HG02571 (cell line): Measurements from ENCODE around the gene XRCC1.
"Not testable (repeated sequence)": the region's sequence is repeated elsewhere in the genome, so short reads cannot be mapped to it uniquely, and the experiment has no call there.

Experiments
- ATAC-seq: cut with Tn5 transposase; IDR thresholded peaks from one replicate; pipeline ENCODE4 v1.9.1; 2021; ENCODE audit warnings: mild to moderate bottlenecking, moderate library complexity; ENCODE audit not compliant: unreplicated experiment

The XRCC1 gene

DNA sequence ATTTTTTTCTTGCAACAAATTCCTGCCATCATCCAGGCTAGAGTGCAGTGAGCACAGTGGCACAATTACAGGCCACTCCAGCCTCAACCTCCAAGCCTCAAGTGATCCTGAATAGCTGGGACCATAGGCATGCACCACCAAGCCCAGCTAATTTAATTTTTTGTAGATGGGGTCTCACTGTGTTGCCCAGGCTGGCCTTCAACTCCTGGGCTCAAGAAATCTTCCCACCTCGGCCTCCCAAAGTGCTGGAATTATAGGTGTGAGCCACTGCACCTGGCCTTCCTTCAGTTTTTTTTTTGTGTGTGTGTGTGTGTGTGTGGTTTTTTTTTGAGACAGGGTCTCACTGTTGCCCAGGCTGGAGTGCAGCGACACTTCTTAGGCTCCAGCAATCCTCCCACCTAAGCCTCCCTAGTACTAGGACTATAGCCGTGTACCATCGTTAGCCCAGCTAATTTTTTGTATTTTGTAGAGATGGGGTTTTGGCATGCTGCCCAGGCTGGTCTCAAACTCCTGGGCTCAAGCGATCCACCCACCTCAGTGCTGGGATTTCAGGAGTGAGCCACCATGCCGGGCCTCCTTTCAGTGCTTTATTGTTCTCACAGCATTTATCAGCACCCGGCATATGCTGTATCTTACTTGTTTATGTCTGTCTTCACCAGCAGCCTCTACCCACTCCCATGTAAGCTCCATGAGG, 30.7 kb upstream of the XRCC1 start:
- ATAC-seq, result no peak

DNA sequence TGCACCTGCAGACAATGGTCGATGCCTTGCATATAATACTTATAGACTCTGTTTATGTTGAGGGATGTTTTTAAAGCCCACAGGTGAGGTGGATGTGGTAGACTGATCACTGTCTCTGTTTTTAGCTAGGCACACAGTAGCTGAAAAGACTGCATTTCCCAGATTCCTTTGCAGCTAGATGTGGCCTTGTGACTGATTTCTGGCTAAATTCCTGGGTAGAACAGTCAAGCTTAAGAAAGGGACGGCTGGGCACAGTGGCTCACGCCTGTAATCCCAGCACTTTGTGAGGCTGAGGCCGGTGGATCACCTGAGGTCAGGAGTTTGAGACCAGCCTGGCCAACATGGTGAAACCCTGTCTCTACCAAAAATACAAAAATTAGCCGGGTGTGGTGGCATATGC, 25.0 kb upstream of the XRCC1 start:
- not testable (repeated sequence) for ATAC-seq

DNA sequence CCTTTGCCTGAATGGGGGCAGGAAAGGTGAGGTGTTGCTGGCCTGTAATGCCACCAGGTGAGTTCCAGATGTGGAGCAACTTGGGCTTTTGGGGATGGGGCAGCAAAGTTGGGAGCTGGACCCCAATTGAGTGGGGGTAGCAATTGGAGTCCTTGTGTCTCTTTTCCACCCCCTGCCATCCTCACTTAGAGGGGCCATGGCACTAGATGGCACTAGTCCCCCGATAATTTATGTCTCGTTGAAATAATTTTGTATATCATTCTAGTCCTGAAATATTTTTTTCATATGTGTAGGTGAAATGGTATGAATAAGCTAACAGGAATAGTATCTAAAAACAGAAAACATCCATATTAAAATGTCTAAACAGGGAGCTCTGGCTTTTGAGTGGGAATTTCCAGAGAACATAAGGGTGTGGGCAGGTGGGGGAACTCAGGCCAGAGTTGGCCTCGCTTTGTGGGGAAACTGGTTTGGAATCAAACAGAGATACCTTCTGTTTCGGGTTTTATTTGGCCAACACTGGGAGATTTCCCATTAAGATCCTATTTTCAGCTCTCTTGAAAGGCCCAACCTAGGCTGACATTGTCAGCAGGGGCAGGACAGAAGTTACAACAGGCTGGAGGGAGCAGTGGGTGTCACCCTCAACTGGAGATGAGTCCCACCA, 24.4 kb upstream of the XRCC1 start:
- ATAC-seq, result no peak

DNA sequence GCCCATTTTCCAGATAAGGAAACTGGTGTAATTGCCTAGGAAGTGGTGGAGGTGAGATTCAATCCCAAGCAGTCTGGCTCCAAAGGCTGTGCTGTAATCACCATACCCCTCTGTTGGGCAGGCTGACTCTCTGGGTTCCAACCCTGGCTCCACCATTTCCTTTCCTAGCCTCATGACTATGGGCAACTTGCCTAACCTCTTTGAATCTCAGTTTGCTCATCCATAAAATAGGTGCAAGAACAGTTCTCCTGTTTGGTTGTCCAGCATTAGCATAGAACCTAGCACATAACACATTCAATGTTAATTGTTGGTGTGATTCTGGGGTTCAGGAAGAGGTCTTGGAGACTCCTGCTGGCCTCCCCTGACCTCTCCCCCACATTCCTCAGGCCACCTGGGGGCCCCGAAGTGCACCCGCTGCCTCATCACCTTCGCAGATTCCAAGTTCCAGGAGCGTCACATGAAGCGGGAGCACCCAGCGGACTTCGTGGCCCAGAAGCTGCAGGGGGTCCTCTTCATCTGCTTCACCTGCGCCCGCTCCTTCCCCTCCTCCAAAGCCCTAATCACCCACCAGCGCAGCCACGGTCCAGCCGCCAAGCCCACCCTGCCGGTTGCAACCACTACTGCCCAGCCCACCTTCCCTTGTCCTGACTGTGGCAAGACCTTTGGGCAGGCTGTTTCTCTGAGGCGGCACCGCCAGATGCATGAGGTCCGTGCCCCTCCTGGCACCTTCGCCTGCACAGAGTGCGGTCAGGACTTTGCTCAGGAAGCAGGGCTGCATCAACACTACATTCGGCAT, 23.3 kb upstream of the XRCC1 start:
- no peak for ATAC-seq

DNA sequence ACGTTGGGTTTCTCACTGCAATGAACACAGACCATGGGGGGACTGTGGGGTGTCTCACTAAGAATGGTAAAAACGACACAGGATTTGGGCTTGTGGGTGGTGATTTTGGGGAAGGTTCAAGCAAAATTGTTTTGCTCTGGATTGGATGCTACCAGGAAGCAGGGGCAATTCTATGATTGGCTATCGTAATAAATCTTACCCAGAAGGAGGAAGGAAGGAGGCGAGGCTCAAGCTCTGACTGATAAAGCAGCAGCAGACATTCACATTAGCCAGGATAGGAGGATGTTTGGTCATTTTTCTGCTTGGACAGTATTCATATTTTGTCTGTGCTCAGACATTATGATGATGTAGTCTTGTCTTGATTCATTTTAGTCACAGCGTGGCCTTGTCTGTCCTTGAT, 22.5 kb upstream of the XRCC1 start:
- ATAC-seq, result no peak

DNA sequence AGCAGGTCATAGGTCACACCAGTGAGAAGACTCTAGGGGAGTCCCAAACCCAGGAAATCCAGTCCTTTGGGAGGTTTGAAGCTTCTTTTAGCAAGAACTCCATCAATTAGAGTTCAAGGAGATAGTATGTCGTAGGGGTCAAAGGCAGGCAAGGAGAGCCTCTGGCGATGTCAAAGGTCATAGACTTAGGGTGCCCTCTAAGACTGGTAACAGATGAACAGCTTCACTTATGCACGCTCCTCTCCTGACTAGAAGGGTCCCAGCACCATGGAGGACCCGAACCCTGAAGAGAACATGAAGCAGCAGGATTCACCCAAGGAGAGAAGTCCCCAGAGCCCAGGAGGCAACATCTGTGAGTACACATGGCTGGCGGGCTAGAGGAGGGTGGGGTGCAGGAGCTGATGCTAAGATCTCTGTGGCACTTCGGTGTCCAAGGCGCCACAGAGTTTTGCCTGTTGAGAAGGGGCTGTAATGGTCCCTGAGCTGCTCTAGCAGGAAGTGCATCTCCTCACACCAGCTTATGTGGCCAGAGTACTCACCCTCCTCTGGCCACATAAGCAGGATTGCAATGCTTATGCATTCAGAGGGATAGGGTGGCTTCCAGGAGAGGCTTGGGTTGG, 21.6 kb upstream of the XRCC1 start:
- no peak for ATAC-seq

DNA sequence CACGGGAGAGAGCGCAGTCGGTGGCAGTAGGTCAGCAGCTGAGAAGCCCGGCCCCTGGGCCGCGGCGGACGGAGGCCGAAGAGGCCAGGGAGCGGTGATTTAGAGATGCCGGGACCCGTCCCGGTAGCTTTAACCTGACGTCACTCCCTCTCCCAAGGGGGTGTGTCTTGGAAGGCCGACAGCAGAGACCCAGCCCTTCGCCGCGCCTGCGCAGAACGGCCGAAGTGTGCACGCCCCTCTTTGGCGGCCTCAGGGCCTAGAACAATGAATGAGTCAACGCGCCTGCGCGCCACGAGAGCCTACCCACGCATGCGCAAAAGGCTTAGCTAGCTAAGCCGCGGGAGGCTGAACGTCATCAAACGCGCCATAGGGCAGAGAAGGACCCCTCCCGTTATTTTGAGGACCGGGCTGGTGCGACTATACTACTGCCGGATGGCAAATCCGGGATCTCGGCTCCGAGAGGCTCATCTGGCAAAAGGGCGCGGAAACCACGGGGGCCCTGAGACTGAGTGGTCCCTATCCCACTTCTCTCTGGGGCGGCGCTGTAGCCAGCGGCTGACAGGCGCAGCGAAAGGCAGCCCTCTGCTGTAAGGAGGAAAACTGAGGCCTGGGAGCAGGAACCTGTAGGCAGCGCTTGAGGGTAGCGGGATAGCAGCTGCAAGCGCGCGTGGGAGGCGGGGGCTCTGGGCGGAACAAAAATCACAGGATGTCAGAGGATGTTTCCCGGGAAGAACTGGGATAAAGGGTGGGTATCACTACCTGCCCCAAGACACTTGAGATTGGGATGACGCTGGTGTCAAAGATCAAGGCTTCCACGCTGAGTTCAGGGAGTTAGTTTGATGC, 20.9 kb upstream of the XRCC1 start, which contains the start of the genes IRGQ and ZNF576:
IRGQ (minus strand) TSS at position 136 of the 843 bp plus-strand sequence. CDS start 796 bp downstream, outside the sequence.
ZNF576 (plus strand) TSS at position 597 of the 843 bp plus-strand sequence. CDS start 514 bp downstream, outside the sequence.
- ATAC-seq, result peak; percentile 81

DNA sequence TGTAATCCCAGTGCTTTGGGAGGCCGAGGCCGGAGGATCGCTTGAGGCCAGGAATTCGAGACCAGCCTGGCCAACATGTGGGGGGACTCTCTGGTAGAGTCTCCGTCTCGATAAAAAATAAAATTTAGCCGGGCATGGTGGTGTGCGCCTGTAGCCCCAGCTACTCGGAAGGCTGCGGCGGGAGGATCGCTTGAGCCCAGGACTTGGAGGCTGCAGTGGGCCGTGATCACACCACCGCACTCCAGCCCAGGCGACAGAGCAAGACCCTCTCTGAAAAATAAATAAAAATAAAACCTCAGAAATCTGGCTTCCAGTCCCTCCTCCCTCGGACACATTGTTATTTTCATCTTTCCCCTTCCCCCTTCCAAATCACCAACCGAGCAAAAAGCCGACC, 20.3 kb upstream of the XRCC1 start:
- ATAC-seq, result no peak

DNA sequence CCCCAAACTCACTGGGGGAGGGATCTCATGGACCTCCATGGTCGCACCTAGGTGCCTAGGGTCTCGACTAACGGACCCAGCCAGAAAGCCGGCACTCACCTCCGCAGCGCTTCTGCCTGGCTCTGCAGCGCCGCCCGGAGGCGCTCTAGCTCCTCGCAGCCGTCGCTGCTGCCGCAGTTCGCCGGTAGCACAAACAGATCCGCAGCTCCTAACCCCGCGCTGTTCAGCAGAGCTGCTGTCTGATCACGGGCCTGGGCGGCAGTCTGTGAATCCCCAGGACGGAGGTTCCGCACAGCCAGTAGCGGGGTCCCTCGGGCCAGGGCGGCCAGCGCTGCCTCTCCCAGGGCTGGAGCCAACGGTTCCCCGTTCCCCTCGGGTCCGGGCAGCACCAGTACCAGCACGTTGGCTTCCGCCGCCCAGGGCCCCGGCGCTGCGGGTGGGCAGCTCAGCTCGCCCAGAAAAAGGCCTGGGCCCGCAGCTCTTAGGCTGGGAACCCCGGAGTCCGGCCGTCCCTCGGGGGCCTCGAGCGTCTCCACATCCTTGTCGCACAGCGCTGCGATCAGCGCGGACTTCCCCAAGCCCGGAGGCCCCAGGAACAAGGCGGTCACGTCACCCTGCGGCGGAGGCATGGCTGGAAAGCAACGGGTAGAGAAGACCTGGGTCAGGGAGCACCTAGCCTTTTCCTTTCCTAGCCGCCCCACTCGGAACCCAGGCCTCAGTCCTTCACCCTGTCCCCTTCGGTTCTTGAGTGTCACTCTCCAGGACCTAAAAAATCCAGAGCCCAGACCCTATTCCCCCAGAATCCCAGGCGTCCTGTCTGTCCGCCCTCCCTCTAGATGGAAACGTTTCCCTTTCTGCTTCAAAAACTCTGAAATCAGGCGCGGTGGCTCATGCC, 19.6 kb upstream of the XRCC1 start:
- no peak for ATAC-seq

DNA sequence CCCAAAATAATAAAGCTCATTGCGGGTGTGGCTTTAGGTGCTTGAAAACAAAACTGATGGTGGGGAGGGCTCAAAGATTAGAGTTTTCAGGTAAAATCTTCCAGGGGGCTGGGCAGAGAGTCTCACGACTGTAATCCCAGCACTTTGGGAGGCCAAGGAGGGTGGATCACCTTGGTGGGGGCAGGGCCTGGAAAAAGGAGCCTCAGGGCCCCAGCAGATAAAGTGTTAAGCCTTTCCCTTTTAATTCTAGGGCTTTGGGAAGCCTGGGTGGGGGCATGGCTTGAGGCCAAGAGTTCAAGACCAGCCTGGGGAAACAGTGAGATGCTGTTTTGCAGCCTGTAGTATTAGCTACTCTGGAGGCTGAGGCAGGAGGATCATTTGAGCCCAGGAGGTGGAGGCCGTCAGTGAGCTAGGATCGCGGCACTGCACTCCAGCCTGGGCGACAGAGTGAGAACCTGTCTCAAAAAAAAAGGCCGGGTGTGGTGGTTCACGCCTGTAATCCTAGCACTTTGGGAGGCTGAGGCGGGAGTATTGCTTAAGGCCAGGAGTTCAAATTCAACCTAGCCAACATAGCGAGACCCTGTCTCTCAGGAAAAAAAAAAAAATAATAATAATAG, 18.9 kb upstream of the XRCC1 start:
- ATAC-seq, result no peak

DNA sequence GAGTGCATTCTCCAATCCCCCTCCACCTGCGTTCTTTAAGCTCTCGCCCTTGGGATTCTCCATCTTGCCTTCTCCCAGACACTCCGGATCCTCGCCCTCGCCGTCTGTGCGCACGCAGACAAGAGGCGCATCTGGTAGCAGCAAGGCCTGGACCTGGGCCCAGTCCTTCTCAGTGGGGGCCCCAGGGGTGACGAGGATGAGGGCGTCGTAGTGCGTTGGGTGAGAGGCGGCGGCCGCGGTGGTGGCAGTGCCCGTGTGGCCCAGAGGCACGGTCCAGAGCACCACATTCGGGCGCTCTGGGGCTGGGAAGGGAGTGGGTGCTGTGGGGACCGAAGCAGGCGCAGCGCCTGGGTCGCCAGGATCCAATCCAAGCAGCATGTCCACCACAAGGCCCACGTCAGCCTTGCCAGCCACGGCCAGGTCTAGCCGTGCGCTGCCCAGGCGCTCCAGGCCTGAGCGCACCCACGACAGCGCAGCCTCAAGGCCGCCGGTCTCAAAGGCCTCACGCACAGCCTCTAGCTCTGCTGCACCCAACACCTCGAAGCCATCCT, 17.5 kb upstream of the XRCC1 start:
- no peak for ATAC-seq

DNA sequence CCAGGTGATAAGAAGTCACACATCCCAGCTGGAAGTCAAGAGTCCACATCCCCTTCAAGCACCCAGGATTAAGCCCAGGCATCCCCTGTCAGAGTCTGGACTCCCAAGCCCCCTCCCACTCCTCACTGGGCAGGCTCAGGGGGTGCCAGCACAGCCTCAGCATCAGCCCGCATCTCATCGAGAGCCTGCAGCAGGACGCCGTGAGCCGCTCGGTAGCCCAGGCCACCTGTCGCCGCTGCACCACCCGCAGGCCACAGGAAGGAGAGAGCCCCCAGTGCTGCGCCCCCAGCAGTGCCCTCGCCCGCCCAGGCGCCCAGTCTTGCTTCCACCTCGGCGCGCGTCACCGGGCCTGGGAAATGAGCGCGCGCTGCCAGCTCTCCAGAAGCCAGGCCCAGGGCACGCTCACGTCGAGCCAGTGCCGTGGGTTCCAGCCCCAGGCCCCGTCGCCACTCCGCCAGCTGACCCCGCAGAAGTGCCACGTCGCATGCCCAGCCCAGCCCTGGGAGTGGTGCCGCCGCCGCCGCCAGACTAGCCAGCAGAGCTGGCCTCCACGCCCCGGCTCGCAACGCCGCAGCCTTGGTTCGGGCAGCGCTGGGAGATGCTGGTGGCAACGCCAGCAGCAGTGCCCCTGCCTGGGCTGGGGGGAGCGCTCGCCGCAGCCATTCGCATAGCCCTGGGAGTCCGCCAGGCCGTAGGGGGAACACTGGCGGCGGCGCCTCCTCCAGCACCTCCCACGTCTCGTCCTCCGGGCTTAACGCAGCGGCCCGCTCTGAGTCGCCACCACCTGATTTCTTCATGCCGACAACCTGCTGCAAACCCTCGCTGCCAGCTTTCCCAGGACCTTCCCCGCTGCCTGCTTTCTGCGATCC, 16.8 kb upstream of the XRCC1 start:
- no peak for ATAC-seq

DNA sequence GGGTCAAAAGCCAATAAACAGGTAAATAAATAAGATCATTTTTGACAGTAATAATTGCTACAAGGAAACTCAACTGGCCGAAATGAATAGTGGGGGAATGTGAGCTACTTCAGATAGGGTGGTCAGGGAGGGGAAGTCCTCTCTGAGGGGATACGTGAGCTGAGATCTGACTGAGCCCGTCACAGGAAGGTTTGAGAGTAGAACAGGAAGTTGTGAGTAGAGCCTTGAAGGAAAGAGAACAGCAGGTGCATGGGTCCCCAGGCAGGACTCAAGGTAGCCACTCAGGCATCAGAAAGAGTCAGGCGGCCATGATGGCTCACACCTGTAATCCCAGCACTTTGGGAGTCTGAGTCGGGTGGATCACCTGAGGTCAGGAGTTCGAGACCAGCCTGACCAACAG, 14.4 kb upstream of the XRCC1 start:
- no peak for ATAC-seq

DNA sequence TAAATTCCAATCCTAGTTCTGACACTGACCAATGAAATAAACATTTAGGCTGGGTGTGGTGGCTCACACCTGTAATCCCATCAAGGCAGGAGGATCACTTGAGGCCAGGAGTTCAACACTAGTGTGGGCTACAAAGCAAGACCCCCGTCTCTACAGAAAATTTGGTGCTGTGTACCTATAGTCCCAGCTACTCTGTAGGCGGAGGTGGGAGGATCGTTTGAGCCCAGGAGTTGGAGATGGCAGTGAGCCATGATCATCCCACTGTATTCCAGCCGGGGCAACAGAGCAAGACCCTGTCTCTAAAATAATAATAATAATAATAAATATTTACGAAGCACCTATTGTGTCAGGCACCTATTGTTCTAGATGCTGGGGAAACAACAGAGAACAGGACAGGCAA, 13.9 kb upstream of the XRCC1 start:
- no peak for ATAC-seq

DNA sequence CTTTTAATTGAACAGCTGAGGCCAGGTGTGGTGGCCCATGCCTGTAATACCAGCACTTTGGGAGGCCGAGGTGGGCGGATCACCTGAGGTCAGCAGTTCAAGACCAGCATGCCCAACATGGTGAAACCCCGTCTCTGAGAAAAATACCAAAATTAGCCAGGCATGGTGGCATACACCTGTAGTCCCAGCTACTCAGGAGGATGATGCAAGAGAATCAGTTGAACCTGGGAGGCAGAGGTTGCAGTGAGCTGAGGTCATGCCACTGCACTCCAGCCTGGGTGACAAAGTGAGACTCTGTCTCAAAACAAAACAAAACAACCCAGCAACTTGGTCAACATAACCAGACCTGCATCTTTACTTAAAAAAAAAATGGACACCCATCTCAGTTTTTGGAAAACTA, 11.7 kb upstream of the XRCC1 start:
- not testable (repeated sequence) for ATAC-seq

DNA sequence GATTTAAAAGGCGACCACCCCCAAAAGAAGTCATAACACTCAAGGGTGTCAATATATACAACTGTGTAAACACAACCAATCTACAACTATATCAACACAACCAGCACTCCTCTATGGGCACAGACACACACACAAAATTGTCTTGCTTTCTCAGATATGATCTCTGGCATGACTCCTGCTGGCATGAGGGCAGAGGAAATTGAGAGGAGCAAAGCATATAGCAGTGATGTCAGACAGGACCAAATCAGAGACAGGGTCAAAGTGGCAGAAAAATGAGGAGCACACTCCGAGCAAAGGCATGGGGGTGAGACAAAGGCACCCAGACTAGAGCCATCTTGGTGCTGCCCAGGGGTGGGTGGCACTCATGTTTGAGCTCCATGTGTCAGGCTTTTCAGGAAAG, 11.0 kb upstream of the XRCC1 start:
- ATAC-seq, result no peak

DNA sequence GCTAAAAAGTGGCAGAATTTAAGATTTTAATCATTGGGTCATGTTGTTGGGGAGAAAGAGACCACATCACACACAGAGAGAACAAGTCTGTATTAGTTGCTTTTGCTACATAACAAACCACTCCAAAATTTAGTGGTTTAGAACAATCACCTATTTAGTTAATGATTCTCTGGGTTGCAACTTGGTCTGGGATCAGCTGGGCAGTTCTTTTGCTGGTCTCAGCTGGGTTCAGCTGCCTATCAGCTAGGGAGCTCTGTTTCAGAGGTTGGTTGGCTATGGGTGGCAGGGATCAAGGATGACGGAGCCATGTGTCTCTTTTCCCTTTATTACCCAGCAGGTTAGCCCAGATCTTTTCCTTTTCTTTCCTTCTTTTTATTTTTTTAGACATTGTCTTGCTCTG, 9.2 kb upstream of the XRCC1 start:
- no peak for ATAC-seq

DNA sequence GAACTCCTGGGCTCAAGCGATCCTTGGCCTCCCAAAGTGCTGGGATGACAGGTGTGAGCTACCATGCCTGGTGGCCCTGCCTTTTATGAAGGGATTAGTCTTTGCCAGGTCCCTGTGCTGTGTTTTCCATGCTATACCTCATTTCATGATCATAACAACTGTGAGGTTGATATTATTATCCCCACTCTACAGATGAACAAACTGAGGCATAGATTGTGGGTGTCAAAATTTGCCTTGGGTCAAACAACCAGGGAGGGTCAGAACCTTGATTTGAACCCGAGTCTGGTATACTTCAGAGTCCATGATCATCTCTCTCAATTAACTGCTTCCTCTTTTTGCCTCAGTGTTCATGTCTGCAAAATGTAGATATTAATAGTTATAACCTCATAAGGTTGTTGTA, 7.2 kb upstream of the XRCC1 start:
- ATAC-seq, result no peak
